Breast epithelium (tissue), 3 donors: ENCODE measurements around the gene GPR157.

ENCODE experiments used
- POLR2A ChIP-seq: fragments of 450-650 bp; IDR thresholded peaks from one replicate; pipeline ENCODE4 v1.6.1; 2016; ENCODE audit warnings: antibody characterized with exemption, mild to moderate bottlenecking, moderate library complexity
- POLR2AphosphoS5 ChIP-seq, 3 donors: sonication (generic); formaldehyde crosslinking; IDR thresholded peaks; one replicate each; pipeline ENCODE4 v1.6.1; 2017; ENCODE audit warnings: antibody characterized with exemption in 3 of 3
- TF ChIP-seq, protein P1 (sequence below), 3 donors: fragments of 450-650 bp; IDR thresholded peaks; one replicate each; pipeline ENCODE4 v1.5.1; 2016 to 2017; ENCODE audit warnings: antibody characterized with exemption in 3 of 3, mild to moderate bottlenecking in 3 of 3, moderate library complexity in 3 of 3

DNA sequence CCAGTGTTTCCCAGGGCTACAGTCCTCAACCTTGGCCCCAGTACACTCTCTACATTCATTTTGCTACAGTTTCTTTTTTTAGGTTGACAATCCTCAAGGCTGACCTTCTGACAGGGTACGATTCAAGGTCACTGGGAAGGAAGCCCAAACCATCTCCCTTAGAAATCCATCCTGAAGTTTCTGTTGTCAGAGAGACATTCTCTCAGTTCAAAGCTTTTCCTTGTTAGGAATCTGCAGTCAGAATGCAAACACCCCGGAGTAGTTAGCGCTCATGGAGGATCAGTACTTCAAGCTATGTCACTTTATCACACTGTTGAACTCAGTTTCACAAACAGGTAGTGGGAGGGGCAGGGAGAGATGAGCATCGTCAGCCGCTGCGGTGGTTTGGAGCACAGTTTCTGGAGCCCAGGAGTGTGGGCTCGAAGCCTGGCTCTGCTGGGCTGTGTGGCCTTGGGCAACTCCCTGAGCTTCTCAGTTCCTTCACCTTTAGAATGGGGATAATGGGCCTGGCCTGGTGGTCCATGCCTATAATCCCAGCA, 63.6 kb downstream of the GPR157 start:
- no peak for TF ChIP-seq POLR2A
- TF ChIP-seq, protein P1, sequence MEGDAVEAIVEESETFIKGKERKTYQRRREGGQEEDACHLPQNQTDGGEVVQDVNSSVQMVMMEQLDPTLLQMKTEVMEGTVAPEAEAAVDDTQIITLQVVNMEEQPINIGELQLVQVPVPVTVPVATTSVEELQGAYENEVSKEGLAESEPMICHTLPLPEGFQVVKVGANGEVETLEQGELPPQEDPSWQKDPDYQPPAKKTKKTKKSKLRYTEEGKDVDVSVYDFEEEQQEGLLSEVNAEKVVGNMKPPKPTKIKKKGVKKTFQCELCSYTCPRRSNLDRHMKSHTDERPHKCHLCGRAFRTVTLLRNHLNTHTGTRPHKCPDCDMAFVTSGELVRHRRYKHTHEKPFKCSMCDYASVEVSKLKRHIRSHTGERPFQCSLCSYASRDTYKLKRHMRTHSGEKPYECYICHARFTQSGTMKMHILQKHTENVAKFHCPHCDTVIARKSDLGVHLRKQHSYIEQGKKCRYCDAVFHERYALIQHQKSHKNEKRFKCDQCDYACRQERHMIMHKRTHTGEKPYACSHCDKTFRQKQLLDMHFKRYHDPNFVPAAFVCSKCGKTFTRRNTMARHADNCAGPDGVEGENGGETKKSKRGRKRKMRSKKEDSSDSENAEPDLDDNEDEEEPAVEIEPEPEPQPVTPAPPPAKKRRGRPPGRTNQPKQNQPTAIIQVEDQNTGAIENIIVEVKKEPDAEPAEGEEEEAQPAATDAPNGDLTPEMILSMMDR (IDR thresholded peaks at IDR 0.05) = no peak
- TF ChIP-seq POLR2AphosphoS5 (IDR thresholded peaks at IDR 0.05) = no peak
